Erythroblast (primary cell): Measurements from ENCODE around the gene SYNPO2.

Experiments
- GATA1 ChIP-seq: IDR thresholded peaks from 2 replicates; pipeline ENCODE4 v1.6.1; 2011; ENCODE audit warnings: low read depth, mild to moderate bottlenecking, control low read depth, low read length, moderate library complexity
- POLR2A ChIP-seq: IDR thresholded peaks from 2 replicates; pipeline ENCODE4 v1.6.1; 2011; ENCODE audit warnings: mild to moderate bottlenecking, low read length

- TF ChIP-seq POLR2A (no peak), GATA1 (no peak)
Observed at GRCh38 chr4:119010909-119011606, 122.4 kb downstream of the SYNPO2 start.
